Left ventricle myocardium inferior (tissue), 1 donor: ENCODE results near the gene TMSB10. TPM values are rescaled to one million over a fixed set of nuclear protein-coding genes. Genes with fewer than 3 reads are reported as not detected.

ENCODE experiments used
- DNase-seq: peaks from one replicate; pipeline ENCODE4 v3.0.0-alpha.2; 2020
- H3K27ac ChIP-seq: fragments of 200-600 bp; replicated peaks from 2 replicates; pipeline ENCODE4 v1.8.0; 2021
- H3K27me3 ChIP-seq: fragments of 200-600 bp; 2 replicates; pipeline ENCODE4 v1.8.0; 2021; ENCODE audit warnings: low read depth
- H3K36me3 ChIP-seq: fragments of 200-600 bp; 2 replicates; pipeline ENCODE4 v1.8.0; 2021
- H3K4me1 ChIP-seq: fragments of 200-600 bp; 2 replicates; pipeline ENCODE4 v1.8.0; 2021
- H3K4me3 ChIP-seq: fragments of 200-600 bp; 2 replicates; pipeline ENCODE4 v1.8.0; 2021; ENCODE audit warnings: mild to moderate bottlenecking, moderate library complexity
- H3K9me3 ChIP-seq: fragments of 200-600 bp; replicated peaks from 2 replicates; pipeline ENCODE4 v1.8.0; 2021
- intact Hi-C: fragments of 100-400 bp; cut with micrococcal nuclease; formaldehyde crosslinking; loops from one replicate; pipeline ENCODE4 v1.11.0; 2022
- total RNA-seq: library from RNA; stranded (reverse); fragmentation: NEBNext Ultra II Directional; extraction: Animal tissue kit (Norgen Biotek cat#: 25700); gene quantifications from one replicate; pipeline ENCODE4 v1.2.1, GENCODE V29; 2021
- TF ChIP-seq, protein P1 (sequence below): fragments of 200-600 bp; IDR thresholded peaks from 2 replicates; pipeline ENCODE4 v1.8.0; 2021; ENCODE audit warnings: antibody characterized with exemption, mild to moderate bottlenecking, borderline replicate concordance
- donor health status: DM: no; HTN: yes; CAD: no; lungs with severe emphysema.

TMSB10 gene
- total RNA-seq, 1 donor from 2014 or later: 400 TPM

GRCh38 chr2:84923009-84923408 is 17.6 kb downstream of the TMSB10 start:
- peak overlapping the region; percentile 85 for H3K27ac ChIP-seq
- intact Hi-C loops: no loop called here

DNA sequence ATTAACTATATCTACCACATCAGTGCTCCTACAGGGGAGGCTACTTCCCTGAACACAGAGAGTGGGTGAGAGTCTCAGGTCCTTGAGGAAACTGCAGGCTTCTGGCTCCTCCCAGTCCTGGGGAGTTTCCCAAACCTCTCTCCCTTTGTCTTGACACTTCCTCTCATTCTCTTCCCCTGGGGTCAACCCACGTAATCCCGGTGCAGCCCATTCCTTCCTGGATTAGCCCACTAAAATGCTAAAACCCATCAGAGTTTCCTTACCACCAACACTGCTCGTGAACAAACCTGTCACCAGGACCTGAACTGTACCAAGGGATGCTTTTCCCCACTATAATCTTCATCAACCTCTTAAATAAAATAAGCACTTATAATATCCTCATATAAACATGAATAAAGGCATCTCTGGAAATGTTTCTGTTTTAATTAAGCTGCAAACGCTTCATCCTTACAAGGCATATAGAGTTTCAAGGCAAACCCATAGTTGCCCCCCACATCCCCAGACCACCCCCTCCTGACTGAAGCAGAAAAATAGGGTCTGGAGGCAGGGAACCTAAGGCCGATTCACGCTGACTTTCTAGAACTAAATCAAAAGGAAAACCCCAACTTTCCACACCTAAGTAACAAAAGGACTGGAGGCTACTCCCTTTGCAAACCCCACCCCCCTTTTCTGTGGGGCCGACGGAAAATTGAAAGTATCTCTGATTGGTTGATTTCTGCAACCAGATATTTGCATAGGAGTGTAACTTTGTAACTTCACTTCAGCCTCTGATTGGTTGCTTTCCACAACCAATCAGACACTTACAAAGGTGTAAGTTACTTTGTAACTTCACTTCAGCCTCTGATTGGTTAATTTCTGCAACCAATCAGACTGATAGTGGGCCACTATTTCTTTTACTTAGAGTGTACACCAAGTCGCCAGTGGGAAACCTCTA is 19.0 kb downstream of the TMSB10 start:
- no peaks in the 10 kb centered on the region for H3K36me3 ChIP-seq
- H3K4me3 ChIP-seq: peak overlapping the region; percentile 32
- intact Hi-C loops: no loop called here
- peak overlapping the region; percentile 85 for H3K27ac ChIP-seq
- no peaks in the 10 kb centered on the region for H3K9me3 ChIP-seq
- DNase-seq: no peak
- peaks cover 39% of the 10 kb centered on the region for H3K4me1 ChIP-seq
- H3K27me3 ChIP-seq: no peaks in the 10 kb centered on the region
- TF ChIP-seq, protein P1, sequence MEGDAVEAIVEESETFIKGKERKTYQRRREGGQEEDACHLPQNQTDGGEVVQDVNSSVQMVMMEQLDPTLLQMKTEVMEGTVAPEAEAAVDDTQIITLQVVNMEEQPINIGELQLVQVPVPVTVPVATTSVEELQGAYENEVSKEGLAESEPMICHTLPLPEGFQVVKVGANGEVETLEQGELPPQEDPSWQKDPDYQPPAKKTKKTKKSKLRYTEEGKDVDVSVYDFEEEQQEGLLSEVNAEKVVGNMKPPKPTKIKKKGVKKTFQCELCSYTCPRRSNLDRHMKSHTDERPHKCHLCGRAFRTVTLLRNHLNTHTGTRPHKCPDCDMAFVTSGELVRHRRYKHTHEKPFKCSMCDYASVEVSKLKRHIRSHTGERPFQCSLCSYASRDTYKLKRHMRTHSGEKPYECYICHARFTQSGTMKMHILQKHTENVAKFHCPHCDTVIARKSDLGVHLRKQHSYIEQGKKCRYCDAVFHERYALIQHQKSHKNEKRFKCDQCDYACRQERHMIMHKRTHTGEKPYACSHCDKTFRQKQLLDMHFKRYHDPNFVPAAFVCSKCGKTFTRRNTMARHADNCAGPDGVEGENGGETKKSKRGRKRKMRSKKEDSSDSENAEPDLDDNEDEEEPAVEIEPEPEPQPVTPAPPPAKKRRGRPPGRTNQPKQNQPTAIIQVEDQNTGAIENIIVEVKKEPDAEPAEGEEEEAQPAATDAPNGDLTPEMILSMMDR: no peak

More at GRCh38 chr2:84923009-84923408, 17.6 kb downstream of the TMSB10 start:
- TF ChIP-seq, protein P1: no peak
- Histone ChIP-seq H3K27me3 (no peaks in the 10 kb centered on the region), H3K9me3 (no peaks in the 10 kb centered on the region), H3K4me1 (peaks cover 42% of the 10 kb centered on the region), H3K36me3 (no peaks in the 10 kb centered on the region), H3K4me3 (no peak overlapping the region)
- DNase-seq: no peak

- Histone ChIP-seq H3K9me3 (no peaks in the 10 kb centered on the region), H3K4me1 (peaks cover 31% of the 10 kb centered on the region), H3K27me3 (no peaks in the 10 kb centered on the region), H3K4me3 (peak overlapping the region; percentile 58), H3K36me3 (no peaks in the 10 kb centered on the region), H3K27ac (peak overlapping the region; percentile 85)
- no peak for DNase-seq
- TF ChIP-seq, protein P1: no peak
- intact Hi-C loops: no loop called here
Measured at GRCh38 chr2:84925336-84925723, 19.9 kb downstream of the TMSB10 start.

GRCh38 chr2:84925724-84926376 is 20.4 kb downstream of the TMSB10 start:
- H3K4me1 ChIP-seq: peaks cover 28% of the 10 kb centered on the region
- H3K4me3 ChIP-seq: peak overlapping the region; percentile 58
- H3K36me3 ChIP-seq: no peaks in the 10 kb centered on the region
- peak overlapping the region; percentile 85 for H3K27ac ChIP-seq
- TF ChIP-seq, protein P1: peak; percentile 97
- DNase-seq: peak; percentile 96
- no peaks in the 10 kb centered on the region for H3K27me3 ChIP-seq
- H3K9me3 ChIP-seq: no peaks in the 10 kb centered on the region
- intact Hi-C loops: no loop called here

DNA sequence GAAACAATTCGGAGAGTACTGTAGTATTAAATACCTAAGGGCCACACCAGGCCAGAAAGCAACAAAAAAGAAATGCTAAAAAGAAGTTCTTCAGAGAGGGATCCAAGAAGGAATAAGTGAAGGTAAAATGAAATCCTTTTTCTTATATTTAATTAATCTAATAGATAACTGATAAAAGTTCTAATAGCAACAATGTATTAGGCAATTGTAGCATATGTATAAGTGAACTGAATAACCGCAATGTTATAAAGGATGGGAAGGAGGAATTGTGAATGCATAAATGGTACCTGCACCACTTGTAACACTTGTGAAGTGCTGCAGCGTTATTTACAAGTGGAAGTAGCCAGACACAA is 21.8 kb downstream of the TMSB10 start:
- TF ChIP-seq, protein P1: no peak
- no peak overlapping the region for H3K27ac ChIP-seq
- H3K9me3 ChIP-seq: no peaks in the 10 kb centered on the region
- H3K36me3 ChIP-seq: no peaks in the 10 kb centered on the region
- H3K4me1 ChIP-seq: peaks cover 28% of the 10 kb centered on the region
- no peak for DNase-seq
- H3K4me3 ChIP-seq: peak overlapping the region; percentile 58
- no peaks in the 10 kb centered on the region for H3K27me3 ChIP-seq
- intact Hi-C loops: no loop called here
